Astrocyte of the hippocampus (primary cell): ENCODE results near the gene EPS8L3.
"Not testable (repeated sequence)": the region's sequence is repeated elsewhere in the genome, so short reads cannot be mapped to it uniquely, and the experiment has no call there.

Experiments used
- DNase-seq: peaks from one replicate; pipeline ENCODE4 v3.0.0; 2011; ENCODE audit warnings: low read depth, low spot score

The EPS8L3 gene, protein sequence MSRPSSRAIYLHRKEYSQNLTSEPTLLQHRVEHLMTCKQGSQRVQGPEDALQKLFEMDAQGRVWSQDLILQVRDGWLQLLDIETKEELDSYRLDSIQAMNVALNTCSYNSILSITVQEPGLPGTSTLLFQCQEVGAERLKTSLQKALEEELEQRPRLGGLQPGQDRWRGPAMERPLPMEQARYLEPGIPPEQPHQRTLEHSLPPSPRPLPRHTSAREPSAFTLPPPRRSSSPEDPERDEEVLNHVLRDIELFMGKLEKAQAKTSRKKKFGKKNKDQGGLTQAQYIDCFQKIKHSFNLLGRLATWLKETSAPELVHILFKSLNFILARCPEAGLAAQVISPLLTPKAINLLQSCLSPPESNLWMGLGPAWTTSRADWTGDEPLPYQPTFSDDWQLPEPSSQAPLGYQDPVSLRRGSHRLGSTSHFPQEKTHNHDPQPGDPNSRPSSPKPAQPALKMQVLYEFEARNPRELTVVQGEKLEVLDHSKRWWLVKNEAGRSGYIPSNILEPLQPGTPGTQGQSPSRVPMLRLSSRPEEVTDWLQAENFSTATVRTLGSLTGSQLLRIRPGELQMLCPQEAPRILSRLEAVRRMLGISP

DNA sequence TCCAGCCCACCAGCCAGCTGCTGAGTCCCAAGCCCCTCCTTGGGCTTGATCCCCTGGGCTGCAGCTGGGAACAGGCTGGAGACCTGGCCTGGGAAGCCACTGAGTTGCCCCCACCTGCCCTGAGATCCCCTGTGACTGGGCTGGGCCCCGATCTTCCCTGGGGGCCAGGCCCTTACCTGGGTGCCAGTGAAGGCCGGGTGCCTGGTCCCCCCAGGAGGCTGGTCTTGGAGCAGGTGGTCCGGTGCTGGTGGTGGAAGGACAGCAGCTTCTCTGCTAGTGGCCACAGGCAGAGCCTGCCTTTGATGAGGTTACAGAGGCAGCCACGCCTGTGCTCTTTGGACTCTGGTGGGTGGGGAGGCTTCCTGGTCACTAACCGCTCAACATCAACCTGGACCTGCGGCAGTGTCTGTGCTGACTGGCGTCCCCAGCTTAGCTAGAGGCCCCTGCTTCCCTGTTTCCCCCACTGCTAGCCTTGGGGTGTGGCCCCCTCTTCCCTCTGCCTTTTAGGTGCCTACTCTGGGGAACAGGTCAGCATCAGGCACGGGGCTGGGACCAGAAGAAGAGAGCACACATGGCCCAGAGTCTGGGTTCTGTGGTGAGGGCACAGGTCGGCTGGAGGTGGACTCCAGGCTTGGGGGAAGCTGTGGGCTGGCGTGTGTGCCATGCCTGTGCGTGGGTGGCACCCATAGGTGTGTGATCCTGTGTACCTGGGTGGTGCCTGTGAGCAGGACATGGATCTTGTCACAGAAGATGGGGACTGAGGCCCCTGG, at the start of gene EPS8L3:
Gene EPS8L3 (minus strand): TSS at position 278 of the 770 bp plus-strand sequence. CDS start 2,174 bp downstream, outside the sequence.
- DNase-seq, result no peak

DNA sequence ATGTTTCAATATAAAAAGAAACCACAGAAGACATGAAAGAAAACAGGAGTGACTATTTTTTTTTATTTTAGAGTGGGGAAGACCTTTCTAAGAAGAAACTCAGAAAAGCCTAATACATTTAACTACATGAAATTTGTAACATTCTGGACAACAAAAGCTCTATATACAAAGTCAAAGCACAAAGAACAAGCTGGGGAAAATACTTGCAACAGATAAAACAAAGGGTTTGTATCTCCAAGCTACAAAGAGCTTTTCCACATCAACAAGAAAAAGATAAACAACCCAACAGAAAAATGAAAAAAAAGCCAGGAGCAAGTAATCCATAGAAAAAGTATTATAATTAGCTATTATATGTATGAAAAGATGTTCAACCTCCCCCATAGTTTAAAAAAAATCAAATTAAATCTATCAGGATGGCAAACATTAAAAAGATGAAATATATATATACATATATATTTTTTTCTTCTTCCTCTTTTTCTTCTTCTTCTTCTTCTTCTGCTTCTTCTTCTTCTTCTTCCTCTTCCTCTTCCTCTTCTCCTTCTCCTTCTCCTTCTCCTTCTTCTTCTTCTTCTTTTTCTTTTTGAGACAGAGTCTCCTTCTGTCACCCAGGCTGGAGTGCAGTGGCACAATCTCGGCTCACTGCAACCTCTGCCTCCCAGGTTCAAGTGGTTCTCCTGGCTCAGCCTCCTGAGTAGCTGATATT, 49.1 kb upstream of the EPS8L3 start:
- no peak for DNase-seq

DNA sequence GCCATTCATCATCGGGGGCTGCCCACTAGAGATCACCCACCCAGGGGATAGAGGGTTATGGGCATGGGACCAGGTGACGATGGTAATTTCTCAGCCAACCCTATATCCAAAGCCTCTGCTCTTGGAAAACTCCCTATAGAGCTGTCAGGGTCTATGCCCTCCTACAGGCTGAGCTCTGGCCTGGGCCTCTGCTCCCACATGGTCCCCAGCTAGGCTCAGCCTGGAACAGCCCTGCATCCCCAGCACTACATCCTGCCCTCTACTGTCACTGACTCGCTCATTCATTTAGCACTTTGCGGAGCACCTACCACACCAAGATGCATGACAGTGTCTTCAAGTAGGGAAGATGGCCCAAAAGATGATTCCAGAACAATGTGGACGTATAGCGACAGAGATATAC, 45.0 kb upstream of the EPS8L3 start:
- no peak for DNase-seq

DNA sequence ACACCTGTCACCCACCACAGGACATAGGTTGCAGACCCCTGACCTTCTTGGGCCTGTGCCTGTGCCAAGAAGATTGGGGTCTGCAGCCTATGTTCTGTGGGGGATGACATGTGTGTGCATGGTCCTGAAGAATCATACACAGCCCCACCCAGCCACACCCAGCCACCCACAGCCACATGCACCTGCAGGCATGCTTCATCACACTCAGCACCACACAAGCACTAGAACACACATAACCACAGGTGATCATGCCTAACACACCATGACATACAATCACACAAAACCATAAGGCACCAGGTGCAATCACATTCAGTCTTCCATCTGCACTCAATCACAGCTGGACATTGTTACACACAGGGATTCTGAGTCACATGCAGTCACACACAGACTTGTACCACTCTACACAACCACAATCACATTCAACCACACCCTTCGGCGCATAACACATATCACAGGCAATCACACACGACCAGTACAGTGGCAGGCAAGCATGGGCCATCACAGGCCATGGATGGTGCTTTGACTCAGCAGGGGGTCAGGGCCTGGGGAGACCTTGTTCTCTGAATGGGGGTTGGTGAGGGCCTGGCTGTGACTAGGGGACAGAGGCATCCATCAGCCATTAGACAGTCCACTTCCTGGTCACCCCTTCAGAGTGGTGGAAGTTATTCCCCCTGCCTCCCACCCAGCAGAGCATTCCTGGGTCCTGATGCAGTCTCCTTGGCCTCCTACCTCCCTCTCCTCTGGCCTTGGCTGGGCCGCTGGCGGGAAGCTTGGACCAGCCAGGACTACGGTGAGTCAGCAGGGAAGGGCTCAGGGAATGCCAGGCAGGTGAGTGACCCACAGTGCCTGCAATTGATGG, 44.3 kb upstream of the EPS8L3 start:
- peak; percentile 81 for DNase-seq

DNA sequence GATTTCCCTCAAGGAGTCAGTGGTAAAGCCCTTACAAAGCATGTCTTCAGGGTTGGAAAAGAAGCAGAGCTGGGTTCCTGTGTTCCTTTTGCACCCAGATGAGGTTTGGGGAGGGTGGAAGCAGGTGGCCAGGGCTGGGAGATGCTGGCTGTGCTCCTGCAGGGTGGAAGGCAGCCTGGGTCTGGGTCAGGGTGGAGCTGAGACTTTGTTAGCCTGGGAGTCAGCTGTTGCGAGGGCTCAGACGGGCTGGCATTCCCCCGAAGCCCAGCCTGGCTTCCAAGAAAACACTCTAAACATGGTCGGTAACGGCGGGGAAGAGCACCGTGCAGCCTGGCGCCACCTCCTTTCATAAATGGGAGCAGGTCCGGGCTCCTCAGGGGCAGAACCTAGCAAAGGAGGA, 43.7 kb upstream of the EPS8L3 start:
- no peak for DNase-seq

DNA sequence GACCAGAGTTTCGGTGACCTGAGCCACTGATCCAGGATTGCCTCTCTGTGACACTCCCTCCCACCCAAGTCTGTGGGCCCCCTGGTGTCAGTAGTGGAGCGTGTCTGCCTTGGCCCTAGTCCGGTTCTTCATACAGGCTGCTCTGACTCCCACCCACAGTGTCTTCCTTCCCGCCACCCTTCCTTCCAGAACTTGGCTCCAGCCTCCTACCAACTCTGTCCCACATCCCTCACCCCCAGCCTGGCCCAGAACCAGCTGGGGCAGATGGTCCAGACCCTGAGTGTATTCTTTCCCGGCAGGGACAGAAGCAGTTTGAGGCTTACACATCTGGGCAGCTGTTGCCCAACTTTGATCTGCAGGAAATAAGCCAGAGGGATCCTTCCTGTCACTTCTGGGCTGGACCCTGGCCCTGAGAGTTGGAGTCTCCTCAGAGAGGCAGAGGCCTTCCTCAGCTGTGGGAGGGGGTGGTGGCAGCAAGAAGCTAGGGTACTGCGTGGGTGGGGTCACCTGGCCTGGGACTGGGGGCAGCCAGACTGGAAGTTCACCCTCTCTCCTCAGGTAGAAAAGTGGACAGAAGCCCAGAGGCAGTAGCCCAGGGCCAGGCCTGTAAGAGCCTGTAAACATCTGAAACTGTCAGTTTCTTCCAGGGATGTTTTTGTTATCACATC, 43.1 kb upstream of the EPS8L3 start:
- DNase-seq, result no peak

DNA sequence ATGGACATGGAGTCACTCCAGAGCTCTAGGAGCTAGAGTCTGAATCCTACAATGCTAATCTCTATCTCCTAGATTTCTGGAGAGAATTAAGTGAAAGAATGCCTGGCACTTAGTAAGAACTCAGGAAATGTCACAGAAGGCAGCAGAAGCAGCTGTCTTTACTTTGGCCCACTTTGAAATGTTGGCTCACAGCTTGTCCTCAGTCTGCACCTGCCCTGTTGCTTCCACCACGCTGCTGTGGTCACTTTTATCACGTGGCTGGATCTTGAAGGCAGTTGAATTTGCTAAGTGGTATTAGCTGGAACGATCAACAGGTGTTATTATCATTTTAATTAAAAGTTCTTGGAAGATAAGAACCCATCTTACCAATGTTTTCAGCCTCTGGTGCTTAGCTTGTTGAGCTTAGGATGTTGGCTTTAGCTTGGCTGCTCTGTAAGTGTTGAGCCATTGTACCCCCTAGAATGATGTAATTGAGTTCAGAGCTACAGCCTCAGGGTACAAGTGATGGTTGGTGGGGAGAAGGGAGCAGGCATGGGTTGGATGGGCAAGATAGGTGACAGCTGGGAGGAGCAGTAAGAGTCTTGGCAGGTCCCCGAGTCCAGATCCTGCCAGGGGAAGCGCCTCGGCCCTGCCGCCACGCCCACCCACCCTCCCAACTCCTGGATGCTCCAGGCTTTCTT, 41.9 kb upstream of the EPS8L3 start:
- DNase-seq, result no peak

DNA sequence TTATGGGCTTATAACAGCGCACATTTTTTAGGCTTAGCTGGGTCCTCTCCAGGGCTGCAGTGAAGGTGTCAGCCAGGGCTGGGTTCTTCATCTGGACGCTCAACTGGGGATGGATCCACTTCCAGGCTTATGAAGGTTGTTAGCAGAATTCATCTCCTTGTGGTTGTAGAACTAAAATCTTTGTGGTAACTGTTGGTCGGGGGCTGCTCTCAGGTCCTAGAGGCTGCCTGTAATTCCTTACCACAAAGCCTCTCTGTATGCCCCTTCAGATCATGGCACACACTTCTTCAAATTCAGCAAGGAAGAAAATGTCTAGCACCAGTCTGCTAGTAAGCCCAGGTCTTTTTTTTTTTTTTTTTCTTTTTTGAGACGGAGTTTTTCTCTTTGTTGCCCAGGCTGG, 40.9 kb upstream of the EPS8L3 start:
- DNase-seq, result no peak

DNA sequence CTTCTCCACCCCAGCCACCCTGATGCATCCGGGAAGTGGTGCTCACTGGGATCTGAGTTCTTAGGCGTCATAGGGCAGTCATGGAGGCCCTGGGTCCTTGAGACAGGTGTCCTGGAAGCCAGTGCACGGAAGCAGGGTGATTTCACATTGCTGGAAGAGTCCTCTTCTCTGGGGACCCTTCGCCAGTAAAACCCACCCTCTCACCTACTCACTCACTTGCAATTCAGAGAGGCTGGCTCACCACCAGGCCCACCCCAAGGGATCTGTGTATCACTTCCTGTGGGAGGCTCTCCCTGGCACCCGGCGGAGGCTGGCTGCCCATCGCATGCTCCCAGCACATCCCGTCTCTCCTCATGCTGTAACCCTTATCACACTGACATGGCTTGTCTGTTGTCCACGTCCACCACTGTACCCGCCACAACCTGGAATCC, 40.2 kb upstream of the EPS8L3 start:
- no peak for DNase-seq

DNA sequence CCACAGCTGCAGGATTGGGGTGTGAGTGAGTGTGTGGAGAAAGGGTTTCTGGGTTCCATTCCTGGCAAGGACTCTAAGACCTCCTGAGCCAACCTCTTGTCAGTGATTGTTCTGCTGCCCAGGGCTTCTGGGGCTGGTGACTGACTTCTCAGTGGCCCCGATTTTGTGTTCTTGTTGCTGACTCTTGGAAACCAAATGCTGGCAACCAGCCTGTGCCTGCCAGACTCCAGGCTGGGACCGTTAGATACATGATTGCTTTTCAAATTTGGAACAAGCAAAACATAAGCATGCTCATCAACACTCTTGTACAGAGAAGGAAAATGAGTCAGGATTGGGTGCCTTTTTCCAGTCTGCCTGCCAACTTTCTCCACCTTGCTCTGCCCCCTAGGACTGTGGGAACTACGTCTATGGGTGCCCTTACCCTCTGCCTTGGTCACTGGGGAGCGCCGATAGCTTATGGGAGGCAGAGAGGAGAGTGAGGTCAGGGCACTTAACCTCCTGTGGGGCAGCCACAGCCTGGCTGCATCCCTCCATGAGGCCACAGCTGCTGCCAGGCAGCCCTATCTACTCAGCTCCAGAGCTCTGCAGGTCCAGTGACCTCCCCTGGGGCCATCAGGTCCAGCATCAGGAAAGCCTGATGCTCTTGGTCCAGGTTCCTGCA, 39.3 kb upstream of the EPS8L3 start:
- DNase-seq, result peak; percentile 47

DNA sequence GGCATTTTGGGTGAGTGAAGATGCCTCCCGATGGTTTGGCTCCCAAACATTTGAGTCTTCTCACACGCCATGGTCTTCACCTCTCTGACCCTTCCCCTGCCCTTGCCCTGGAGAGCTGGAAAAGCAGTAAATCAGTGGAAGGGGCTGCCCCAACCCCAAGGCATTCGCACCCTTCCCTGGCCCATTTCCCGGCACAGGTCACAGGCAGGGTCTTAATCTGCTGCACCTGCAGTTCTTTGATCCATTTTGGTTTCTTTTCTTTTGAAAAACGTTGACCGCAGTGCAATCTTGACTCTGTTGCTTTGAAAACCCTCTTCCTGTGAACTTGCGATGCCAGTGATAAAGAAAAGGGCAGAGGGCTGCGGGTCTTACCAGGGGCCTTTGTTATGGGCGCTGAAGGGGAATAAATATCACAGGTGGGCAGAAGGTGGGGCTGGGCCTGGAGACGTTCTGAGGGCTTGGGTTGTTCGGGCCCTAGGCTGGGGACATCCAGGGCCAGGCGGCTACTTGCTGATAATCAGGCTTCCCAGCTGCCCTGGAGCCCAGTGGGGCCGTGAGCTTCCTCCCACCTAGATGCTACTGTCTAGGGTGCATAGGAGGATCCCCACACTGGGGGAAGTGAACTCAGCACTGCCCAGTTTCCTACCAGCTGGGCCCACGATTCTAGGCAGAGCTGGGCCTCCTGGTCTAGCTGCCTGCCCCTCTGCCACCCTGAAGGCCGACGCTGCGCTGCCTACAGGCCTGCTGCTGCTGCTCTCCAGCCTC, 38.6 kb upstream of the EPS8L3 start:
- DNase-seq, result no peak

DNA sequence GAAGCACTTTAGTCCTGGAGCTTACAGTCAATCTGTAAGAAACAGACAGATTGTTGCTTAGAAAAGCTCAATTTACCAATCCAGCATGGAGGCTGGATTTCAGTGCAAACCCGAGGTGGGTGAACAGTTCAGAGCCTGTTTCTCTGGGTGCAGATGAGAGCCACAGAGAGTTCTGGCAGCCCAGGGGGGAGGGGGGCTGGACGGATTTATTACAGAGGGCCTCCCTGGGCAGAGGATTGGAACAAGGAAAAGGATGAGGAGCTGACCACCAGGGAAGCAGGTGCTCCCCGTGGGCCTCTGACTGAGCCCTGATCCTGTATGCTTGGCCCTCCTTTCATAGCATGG, 38.0 kb upstream of the EPS8L3 start:
- DNase-seq, result no peak

DNA sequence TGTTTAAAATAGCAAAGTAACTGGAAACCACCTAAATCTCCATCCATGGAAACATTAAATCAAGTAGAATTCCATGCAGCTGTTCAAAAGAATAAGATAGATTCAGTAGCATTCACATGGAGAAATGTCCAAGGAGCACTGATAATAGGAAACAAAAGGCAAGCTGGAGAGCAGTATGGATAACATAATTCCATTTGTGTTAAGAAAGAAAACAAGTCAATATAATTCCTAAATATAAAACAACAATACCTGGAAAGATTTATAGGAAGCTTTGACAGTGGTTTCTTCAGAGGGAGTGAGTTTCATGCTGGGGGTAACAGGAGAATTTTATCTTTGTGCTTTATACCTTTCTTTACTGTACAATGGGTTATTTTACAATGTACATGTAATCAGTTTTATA, 36.6 kb upstream of the EPS8L3 start:
- DNase-seq, result no peak

DNA sequence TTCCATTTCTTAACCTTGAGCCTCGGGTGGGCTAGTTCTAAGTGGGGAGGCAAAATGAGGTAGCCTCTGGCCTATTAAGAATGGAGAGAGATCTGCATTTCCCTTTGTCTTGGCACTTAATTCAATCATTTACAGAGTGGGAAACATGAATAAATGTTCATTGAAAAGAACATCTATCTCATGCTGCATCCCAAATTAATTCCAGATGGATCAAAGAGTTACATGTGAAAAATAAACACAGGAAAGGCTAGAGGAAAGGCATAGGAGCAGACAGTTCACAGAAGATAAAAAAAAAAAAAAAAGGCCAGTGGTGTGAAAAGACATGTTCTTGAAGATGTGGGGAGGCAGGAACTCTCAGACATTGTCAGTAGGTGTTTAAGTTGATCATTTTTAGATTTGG, 35.7 kb upstream of the EPS8L3 start:
- no peak for DNase-seq

DNA sequence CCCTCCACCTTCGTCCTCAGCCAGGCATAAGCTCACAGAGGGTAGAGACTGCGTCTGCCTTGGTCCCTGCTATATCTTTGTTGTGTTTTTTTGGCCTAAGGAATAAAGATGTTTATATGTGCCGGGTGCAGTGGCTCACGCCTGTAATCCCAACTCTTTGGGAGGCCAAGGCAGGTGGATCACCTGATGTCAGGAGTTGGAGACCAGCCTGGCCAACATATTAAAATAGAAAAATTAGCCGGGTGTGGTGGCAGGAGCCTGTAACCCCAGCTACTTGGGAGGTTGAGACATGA, 33.5 kb upstream of the EPS8L3 start:
- DNase-seq, result not testable (repeated sequence)

DNA sequence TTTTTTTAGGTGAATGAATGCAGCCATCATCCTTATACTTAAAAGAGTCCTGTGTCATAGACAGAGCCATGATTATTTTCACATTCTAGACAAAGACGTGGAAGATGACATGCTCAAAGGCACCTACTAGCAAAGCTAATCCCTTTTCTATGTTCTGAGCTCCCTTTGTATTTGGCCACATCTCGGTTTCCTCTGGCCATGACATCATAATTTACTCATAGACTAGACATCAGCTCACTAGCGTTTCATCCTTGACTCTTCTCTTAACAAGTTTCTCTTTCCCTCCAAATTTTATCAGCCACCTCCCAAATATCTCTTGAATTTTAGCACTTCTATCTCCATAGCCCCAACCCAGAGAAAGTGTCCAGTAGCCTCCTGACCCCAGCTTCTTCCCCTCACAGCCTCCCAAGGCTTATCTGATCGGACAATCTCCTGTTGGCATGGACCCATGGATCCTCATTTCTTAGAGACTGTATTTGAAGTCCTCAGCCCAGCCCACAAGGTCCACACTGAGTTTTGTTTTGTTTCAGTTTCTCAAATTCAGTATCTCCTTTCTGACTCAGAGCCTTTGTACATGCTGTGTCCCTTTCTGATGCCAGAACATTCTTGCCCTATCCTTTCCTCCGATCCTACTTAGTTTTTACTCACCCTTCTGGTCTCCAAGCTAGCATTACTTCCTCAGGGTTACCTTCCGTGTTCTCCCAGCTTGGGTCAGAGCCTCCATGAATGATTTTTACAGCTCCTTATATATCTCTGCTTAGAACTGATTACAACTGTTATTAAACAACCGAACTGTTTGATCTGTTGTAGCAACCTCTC, 33.0 kb upstream of the EPS8L3 start:
- peak; percentile 47 for DNase-seq

DNA sequence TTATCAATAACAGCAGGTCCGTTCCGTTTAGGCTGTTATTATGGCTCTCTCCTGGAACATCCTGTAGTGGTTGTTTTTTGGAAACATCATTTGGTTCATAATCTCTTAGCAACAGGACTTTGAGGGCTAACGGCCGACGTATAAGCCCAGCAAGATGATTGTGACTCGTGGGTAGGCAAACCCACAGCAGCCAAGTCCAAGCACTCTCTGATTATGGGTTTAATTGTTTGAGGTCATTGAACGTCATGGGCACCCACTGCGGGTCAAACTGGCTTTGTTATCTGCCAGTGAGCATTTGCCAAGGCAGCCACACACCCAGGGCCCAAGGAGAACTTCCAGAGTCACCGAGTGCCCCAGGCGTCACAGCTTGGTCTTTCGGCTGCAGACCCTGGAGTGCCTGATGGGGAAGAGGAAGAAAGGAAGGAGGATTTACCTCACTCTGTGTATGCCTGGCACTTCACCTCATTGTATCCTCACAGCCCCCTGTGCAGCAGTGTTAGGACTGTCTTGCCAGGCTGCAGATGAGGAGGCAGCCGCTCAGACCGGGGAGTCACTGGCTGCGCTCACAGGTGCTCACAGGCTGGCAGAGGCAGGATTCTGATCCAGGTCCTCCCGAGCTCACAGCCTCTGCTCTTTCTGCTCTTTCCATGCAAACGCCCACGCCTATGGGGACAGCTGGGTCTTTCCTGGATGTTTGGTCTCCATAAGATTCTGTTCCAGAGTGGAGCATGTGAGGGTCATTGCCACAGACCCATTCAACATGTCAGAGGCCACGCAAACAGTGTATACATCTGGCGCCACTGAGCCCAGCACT, 30.8 kb upstream of the EPS8L3 start:
- DNase-seq, result peak; percentile 45
